SU-DHL-6 (cell line): ENCODE results near the gene HOXC5.

ENCODE experiments used
- CTCF ChIP-seq: fragments of 200-600 bp; sonication (generic); IDR thresholded peaks from one replicate; pipeline ENCODE4 v1.5.1; 2017; ENCODE audit warnings: antibody characterized with exemption, mild to moderate bottlenecking, low read length, moderate library complexity; ENCODE audit not compliant: insufficient read depth, poor library complexity, severe bottlenecking
- EZH2phosphoT487 ChIP-seq: fragments of 200-600 bp; sonication (generic), shearing (Covaris generic); conservative IDR thresholded peaks from 2 replicates; pipeline ENCODE4 v1.6.1; 2018; ENCODE audit warnings: mild to moderate bottlenecking, antibody characterized with exemption, low read length, moderate library complexity, mixed read lengths

- no peak for TF ChIP-seq CTCF
- TF ChIP-seq EZH2phosphoT487, result no peak
Measured at GRCh38 chr12:53988541-53989226, 44.2 kb upstream of the HOXC5 start.
